ENCODE data around the gene RNF220.

The RNF220 gene

GRCh38 chr1:44641126-44642102 is 236.4 kb downstream of the RNF220 start:
- DNase-seq: no peak

GRCh38 chr1:44642255-44642654 is 237.2 kb downstream of the RNF220 start:
- DNase-seq: no peak

- DNase-seq: no peak
These were observed 237.9 kb downstream of the RNF220 start for GRCh38 chr1:44642925-44643324.

- DNase-seq: no peak
These were observed 238.8 kb downstream of the RNF220 start for GRCh38 chr1:44643721-44644334.

- no peak for DNase-seq
These were observed 239.8 kb downstream of the RNF220 start for GRCh38 chr1:44644806-44645205.

GRCh38 chr1:44645476-44646244 is 240.6 kb downstream of the RNF220 start:
- no peak for DNase-seq

- no peak for DNase-seq
These were observed 241.4 kb downstream of the RNF220 start for GRCh38 chr1:44646261-44647110.

GRCh38 chr1:44647896-44648295 is 242.8 kb downstream of the RNF220 start:
- DNase-seq: no peak

GRCh38 chr1:44648529-44649250 is 243.6 kb downstream of the RNF220 start:
- DNase-seq: no peak

GRCh38 chr1:44649788-44650158 is 244.7 kb downstream of the RNF220 start:
- no peak for DNase-seq

GRCh38 chr1:44650159-44650831 is 245.2 kb downstream of the RNF220 start:
- no peak for DNase-seq

GRCh38 chr1:44651069-44651468 is 246.0 kb downstream of the RNF220 start:
- no peak for DNase-seq

- peak; percentile 76 for DNase-seq
These were observed 247.5 kb downstream of the RNF220 start for GRCh38 chr1:44652445-44653106.

GRCh38 chr1:44653107-44653964 is 248.3 kb downstream of the RNF220 start:
- no peak for DNase-seq

- no peak for DNase-seq
These were observed 249.6 kb downstream of the RNF220 start for GRCh38 chr1:44654621-44655187.

GRCh38 chr1:44655609-44656008 is 250.6 kb downstream of the RNF220 start:
- DNase-seq: no peak

- DNase-seq: no peak
These were observed 254.5 kb downstream of the RNF220 start for GRCh38 chr1:44659566-44659965.

GRCh38 chr1:44660176-44660575 is 255.1 kb downstream of the RNF220 start:
- no peak for DNase-seq
